T-helper 2 cell treated with Interferon-gamma antibody and Interleukin-4, amounts not matched to agents 5 μg/mL and 100 μg/mL, for 36 hours (primary cell): ENCODE data around the gene ALG13.
"Not testable (repeated sequence)": the region's sequence is repeated elsewhere in the genome, so short reads cannot be mapped to it uniquely, and the experiment has no call there.

Experiments
- DNase-seq: peaks from one replicate; pipeline ENCODE4 v3.0.0; 2021; ENCODE audit warnings: low spot score
- H3K27ac Mint-ChIP-seq: one replicate; pipeline ENCODE4 v1.8.0; 2021; ENCODE audit warnings: mild to moderate bottlenecking, mixed read lengths
- H3K27me3 Mint-ChIP-seq: one replicate; pipeline ENCODE4 v1.8.0; 2021; ENCODE audit warnings: low read depth, mixed read lengths
- H3K36me3 Mint-ChIP-seq: one replicate; pipeline ENCODE4 v1.8.0; 2021; ENCODE audit warnings: low read depth, mixed read lengths
- H3K4me1 Mint-ChIP-seq: one replicate; pipeline ENCODE4 v1.8.0; 2021; ENCODE audit warnings: low read depth, mixed read lengths
- H3K4me3 Mint-ChIP-seq: one replicate; pipeline ENCODE4 v1.8.0; 2022; ENCODE audit warnings: mild to moderate bottlenecking, moderate library complexity, mixed read lengths
- H3K9me3 Mint-ChIP-seq: one replicate; pipeline ENCODE4 v1.8.0; 2021; ENCODE audit warnings: mixed read lengths

The ALG13 gene

GRCh38 chrX:111695297-111695880 lies 14.4 kb downstream of the ALG13 start:
- Mint-ChIP-seq H3K4me1 (no peaks in the 10 kb centered on the region), H3K9me3 (no peaks in the 10 kb centered on the region), H3K27me3 (no peaks in the 10 kb centered on the region), H3K27ac (no peak overlapping the region), H3K4me3 (no peak overlapping the region), H3K36me3 (peaks cover 14% of the 10 kb centered on the region)
- DNase-seq, result no peak

DNA sequence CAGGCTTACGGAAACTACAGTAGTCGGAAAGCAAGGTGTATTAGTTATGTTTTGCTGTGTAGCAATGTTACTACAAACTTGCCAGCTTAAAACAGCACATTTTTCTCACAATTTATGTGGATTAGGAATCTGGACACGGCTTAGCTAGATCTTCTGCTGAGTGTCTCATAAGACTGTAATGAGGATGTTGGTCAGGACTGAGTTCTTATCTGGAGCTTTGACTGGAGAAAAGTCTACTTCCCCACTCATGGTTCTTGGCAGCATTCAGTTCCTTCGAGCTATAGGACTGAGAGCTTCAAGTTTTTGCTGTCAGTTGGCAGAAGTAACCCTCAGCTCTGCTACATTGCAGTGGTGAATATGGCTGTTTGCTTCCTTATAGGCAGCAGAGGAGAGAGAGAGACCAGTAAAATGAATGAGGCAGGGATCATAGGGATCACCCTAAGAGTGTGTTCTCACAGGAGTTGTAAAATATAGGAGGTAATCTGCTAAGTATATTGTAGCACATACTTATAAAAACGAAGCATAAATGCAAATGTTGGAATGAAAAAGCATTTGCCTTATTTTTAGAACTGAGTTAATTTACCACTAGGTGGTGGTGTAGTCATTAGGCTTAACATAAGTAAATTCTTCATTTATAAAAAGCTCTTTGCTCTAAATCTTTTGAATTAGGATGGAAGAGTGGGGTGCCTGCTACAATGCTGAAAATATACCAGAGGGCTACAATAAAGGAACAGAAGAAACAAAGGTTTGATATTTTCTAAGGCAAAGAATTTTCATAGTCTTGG lies 38.6 kb downstream of the ALG13 start:
- no peaks in the 10 kb centered on the region for H3K9me3 Mint-ChIP-seq
- no peaks in the 10 kb centered on the region for H3K27me3 Mint-ChIP-seq
- H3K4me1 Mint-ChIP-seq, result no peaks in the 10 kb centered on the region
- no peak for DNase-seq
- no peak overlapping the region for H3K4me3 Mint-ChIP-seq
- no peak overlapping the region for H3K27ac Mint-ChIP-seq
- peaks cover 9% of the 10 kb centered on the region for H3K36me3 Mint-ChIP-seq

DNA sequence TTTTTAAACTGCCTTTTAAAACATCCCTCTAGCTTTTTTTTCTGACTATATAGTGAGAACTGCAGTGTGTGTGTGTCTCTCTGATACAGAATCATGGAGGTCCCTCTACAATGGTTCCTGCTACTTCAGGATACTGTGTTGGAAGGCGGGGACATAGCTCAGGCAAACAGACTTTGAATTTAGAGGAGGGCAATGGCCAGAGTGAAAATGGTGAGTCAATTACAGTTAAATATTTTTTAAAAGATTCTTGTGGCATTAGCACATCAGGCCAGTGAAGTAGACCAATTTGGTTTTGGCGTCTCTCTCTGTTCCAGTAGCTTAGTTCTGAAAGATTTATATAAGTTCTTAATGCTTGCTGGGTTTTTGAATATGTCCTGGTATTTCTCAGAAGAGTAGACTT lies 47.1 kb downstream of the ALG13 start:
- Mint-ChIP-seq H3K9me3 (no peaks in the 10 kb centered on the region), H3K4me3 (no peak overlapping the region), H3K4me1 (no peaks in the 10 kb centered on the region), H3K36me3 (peaks cover 33% of the 10 kb centered on the region), H3K27ac (no peak overlapping the region), H3K27me3 (no peaks in the 10 kb centered on the region)
- no peak for DNase-seq

DNA sequence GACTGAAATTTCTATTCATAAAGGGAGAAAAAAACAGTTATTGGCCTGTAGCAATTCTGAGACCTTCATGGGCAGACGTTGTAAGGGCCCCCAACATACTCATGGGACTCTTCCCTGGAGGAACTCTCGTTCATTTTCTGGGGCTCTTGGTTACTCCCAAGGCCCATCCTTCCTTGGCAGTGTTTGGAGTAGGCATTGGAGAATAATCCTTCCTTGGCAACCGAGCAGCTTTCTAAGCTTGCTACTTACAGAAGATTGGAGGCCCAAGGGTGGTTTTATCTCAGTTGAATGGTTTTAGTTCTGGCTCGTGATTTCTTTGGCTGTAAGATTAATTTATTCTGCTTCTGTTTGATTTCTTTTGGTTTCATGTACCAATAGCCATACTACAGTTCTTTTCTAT lies 50.4 kb downstream of the ALG13 start:
- Mint-ChIP-seq H3K9me3 (no peaks in the 10 kb centered on the region), H3K27me3 (no peaks in the 10 kb centered on the region), H3K4me1 (no peaks in the 10 kb centered on the region), H3K36me3 (peaks cover 39% of the 10 kb centered on the region), H3K27ac (no peak overlapping the region), H3K4me3 (no peak overlapping the region)
- no peak for DNase-seq

- DNase-seq, result no peak
- no peak overlapping the region for H3K27ac Mint-ChIP-seq
- no peak overlapping the region for H3K4me3 Mint-ChIP-seq
- peaks cover 33% of the 10 kb centered on the region for H3K36me3 Mint-ChIP-seq
- H3K9me3 Mint-ChIP-seq, result no peaks in the 10 kb centered on the region
- no peaks in the 10 kb centered on the region for H3K4me1 Mint-ChIP-seq
- H3K27me3 Mint-ChIP-seq, result no peaks in the 10 kb centered on the region
Observed at GRCh38 chrX:111736571-111736970, 55.6 kb downstream of the ALG13 start.

- Mint-ChIP-seq H3K36me3 (peaks cover 30% of the 10 kb centered on the region), H3K9me3 (no peaks in the 10 kb centered on the region), H3K27ac (no peak overlapping the region), H3K4me1 (no peaks in the 10 kb centered on the region), H3K4me3 (no peak overlapping the region), H3K27me3 (no peaks in the 10 kb centered on the region)
- no peak for DNase-seq
Observed at GRCh38 chrX:111742018-111742417, 61.0 kb downstream of the ALG13 start.

DNA sequence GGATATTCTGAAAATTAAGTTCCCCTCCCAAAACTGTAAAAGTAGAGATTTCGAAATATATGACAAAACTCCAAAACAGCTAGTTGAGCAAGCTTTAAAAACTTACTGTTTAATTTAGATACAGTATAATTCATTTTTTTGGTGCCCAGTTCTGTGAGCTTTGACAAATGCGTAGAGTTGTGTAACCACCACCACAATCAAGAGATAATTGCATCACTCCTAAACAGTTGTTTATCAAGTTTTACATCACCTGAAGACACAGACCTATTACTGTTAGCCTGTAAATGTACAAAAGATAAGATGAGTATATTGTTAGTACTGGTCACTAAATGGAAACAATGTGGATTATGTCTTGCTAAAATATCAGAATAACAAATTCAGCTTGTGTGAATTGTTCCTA lies 62.3 kb downstream of the ALG13 start:
- H3K36me3 Mint-ChIP-seq, result peaks cover 33% of the 10 kb centered on the region
- H3K27ac Mint-ChIP-seq, result no peak overlapping the region
- H3K4me1 Mint-ChIP-seq, result no peaks in the 10 kb centered on the region
- no peak overlapping the region for H3K4me3 Mint-ChIP-seq
- H3K9me3 Mint-ChIP-seq, result no peaks in the 10 kb centered on the region
- H3K27me3 Mint-ChIP-seq, result no peaks in the 10 kb centered on the region
- no peak for DNase-seq

DNA sequence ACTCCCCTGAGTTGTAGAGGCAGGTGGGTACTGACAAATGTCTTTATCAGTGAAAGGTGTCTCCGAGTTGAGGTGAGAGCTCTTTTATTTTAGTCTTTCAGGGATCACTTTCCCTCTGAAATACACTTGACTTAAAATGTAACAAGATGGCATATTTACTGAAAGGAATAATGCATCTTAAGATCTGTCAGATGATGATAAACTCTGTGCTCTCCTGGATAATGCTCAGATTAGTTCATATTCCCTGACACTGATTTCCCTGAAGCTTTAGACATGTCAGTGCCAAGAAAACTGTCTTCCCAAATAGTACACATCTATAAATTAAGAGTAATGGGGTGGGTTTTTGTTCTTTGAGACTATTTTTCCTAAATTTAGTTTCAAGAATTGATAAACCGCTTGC lies 75.5 kb downstream of the ALG13 start:
- H3K4me3 Mint-ChIP-seq, result no peak overlapping the region
- H3K36me3 Mint-ChIP-seq, result peaks cover 51% of the 10 kb centered on the region
- no peak for DNase-seq

GRCh38 chrX:111759686-111760085 lies 78.7 kb downstream of the ALG13 start:
- H3K36me3 Mint-ChIP-seq, result peaks cover 30% of the 10 kb centered on the region
- no peaks in the 10 kb centered on the region for H3K27me3 Mint-ChIP-seq
- DNase-seq, result no peak

More for the DNA sequence above, 75.5 kb downstream of the ALG13 start:
- Mint-ChIP-seq H3K9me3 (peaks cover 7% of the 10 kb centered on the region), H3K27ac (no peak overlapping the region), H3K4me1 (no peaks in the 10 kb centered on the region), H3K27me3 (no peaks in the 10 kb centered on the region)

DNA sequence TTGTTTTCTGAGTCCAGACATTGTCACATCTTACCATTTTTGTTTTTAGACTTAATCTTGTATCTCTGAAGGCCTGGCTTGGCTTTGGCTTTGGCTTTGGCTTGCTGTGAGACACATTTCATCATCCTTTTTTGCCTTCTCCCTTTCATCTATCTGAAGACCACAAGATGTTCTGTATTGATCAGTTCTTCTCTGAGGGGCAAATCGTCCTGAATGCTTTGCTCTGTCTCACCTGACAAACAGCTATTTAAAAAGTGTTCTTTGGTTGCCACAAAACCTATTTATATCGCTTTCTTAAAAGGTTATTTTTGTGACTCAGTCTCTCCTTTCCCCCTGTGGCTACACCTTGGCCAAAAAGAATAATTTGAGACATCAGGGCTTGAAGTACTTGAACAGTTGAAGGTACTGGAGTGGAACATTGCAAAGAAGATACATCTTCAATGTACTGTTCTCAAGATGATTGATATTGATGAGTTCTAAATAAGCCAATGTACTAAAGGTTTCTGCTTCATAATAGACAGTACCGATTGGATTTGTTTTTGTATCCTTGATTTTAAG lies 80.7 kb downstream of the ALG13 start:
- Mint-ChIP-seq H3K27me3 (no peaks in the 10 kb centered on the region), H3K36me3 (peaks cover 37% of the 10 kb centered on the region), H3K4me1 (peaks cover 1% of the 10 kb centered on the region), H3K9me3 (no peaks in the 10 kb centered on the region), H3K4me3 (no peak overlapping the region), H3K27ac (no peak overlapping the region)
- no peak for DNase-seq

More at GRCh38 chrX:111759686-111760085, 78.7 kb downstream of the ALG13 start:
- Mint-ChIP-seq H3K4me1 (peaks cover 1% of the 10 kb centered on the region), H3K9me3 (no peaks in the 10 kb centered on the region), H3K27ac (no peak overlapping the region), H3K4me3 (no peak overlapping the region)

GRCh38 chrX:111778591-111778990 lies 97.6 kb downstream of the ALG13 start:
- H3K4me1 Mint-ChIP-seq, result no peaks in the 10 kb centered on the region
- no peak overlapping the region for H3K27ac Mint-ChIP-seq
- no peaks in the 10 kb centered on the region for H3K36me3 Mint-ChIP-seq
- DNase-seq, result no peak
- no peak overlapping the region for H3K4me3 Mint-ChIP-seq
- no peaks in the 10 kb centered on the region for H3K9me3 Mint-ChIP-seq
- H3K27me3 Mint-ChIP-seq, result no peaks in the 10 kb centered on the region

- Mint-ChIP-seq H3K27ac (no peak overlapping the region), H3K9me3 (no peaks in the 10 kb centered on the region), H3K36me3 (no peaks in the 10 kb centered on the region), H3K4me1 (no peaks in the 10 kb centered on the region), H3K4me3 (no peak overlapping the region), H3K27me3 (no peaks in the 10 kb centered on the region)
- DNase-seq, result no peak
Observed at GRCh38 chrX:111779582-111779981, 98.6 kb downstream of the ALG13 start.

GRCh38 chrX:111784667-111785066 lies 103.7 kb downstream of the ALG13 start:
- no peaks in the 10 kb centered on the region for H3K27me3 Mint-ChIP-seq
- DNase-seq, result no peak
- no peak overlapping the region for H3K4me3 Mint-ChIP-seq
- H3K9me3 Mint-ChIP-seq, result no peaks in the 10 kb centered on the region
- H3K36me3 Mint-ChIP-seq, result no peaks in the 10 kb centered on the region
- no peaks in the 10 kb centered on the region for H3K4me1 Mint-ChIP-seq
- H3K27ac Mint-ChIP-seq, result no peak overlapping the region

GRCh38 chrX:111790054-111790453 lies 109.1 kb downstream of the ALG13 start:
- not testable (repeated sequence) for H3K27me3 Mint-ChIP-seq, DNase-seq, H3K9me3 Mint-ChIP-seq, H3K4me3 Mint-ChIP-seq, H3K4me1 Mint-ChIP-seq, H3K27ac Mint-ChIP-seq, H3K36me3 Mint-ChIP-seq
